ENCODE measurements around the gene FUT8. TPM values are rescaled to one million over a fixed set of nuclear protein-coding genes. Genes with fewer than 3 reads are reported as not detected.

Gene FUT8
- total and polyA plus RNA-seq, 2 of the 8 experiments (the other 6 are each of a cell fraction or from before 2014, with no cell fraction given), result 10.5 to 25.1 TPM

DNA sequence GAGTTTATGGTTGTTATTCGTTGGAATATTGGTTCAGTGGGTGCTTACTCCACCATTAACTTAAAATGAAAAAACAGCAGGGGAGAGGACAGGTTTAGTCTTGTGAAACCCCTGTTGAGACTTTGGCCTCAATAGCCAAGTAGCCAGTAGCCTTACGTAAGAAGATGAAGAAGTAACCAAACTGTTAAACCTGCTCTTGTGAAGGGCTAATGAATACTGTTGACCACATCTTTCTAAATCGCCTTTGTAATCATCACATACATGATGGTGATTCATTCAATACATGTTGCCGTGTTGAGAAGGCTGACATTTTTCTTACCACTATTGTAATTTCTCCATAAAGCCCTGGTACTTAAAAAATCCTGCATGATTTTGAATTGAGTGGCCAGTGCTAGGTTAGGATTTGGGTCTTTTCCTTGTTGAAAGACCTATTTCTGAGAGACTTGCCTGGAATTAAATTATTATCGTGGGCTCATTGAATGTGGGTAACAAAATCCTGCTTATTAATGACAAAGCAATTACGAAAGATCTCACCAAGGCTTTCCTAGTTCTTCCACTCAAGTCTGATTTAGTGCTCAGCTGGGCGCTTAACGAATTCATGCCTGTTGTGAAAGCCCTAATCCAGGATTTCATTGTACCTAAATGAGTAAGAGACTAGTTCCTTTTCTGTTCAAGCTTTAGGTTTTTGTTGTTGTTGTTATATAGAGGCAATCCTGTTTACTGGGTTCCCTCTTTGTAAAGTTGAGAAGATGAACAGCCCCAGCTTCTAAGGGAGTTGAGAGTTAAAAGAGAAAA lies 333.1 kb downstream of the FUT8 start (continued):
- TF ChIP-seq NANOG (IDR thresholded peaks at IDR 0.05; ENCODE audit: insufficient read depth, low read depth, low read length, poor library complexity, severe bottlenecking) (no peak), JUND (IDR thresholded peaks at IDR 0.05; ENCODE audit: low read length) (no peak), SP4 (IDR thresholded peaks at IDR 0.05; ENCODE audit: low read length) (no peak), BRCA1 (IDR thresholded peaks at IDR 0.05; ENCODE audit: low read depth, low read length) (no peak), EP300 (IDR thresholded peaks at IDR 0.05; ENCODE audit: borderline replicate concordance in 1 of 2, low read depth in 2 of 2, low read length in 2 of 2) (no peak)
- TF ChIP-seq, protein P1, sequence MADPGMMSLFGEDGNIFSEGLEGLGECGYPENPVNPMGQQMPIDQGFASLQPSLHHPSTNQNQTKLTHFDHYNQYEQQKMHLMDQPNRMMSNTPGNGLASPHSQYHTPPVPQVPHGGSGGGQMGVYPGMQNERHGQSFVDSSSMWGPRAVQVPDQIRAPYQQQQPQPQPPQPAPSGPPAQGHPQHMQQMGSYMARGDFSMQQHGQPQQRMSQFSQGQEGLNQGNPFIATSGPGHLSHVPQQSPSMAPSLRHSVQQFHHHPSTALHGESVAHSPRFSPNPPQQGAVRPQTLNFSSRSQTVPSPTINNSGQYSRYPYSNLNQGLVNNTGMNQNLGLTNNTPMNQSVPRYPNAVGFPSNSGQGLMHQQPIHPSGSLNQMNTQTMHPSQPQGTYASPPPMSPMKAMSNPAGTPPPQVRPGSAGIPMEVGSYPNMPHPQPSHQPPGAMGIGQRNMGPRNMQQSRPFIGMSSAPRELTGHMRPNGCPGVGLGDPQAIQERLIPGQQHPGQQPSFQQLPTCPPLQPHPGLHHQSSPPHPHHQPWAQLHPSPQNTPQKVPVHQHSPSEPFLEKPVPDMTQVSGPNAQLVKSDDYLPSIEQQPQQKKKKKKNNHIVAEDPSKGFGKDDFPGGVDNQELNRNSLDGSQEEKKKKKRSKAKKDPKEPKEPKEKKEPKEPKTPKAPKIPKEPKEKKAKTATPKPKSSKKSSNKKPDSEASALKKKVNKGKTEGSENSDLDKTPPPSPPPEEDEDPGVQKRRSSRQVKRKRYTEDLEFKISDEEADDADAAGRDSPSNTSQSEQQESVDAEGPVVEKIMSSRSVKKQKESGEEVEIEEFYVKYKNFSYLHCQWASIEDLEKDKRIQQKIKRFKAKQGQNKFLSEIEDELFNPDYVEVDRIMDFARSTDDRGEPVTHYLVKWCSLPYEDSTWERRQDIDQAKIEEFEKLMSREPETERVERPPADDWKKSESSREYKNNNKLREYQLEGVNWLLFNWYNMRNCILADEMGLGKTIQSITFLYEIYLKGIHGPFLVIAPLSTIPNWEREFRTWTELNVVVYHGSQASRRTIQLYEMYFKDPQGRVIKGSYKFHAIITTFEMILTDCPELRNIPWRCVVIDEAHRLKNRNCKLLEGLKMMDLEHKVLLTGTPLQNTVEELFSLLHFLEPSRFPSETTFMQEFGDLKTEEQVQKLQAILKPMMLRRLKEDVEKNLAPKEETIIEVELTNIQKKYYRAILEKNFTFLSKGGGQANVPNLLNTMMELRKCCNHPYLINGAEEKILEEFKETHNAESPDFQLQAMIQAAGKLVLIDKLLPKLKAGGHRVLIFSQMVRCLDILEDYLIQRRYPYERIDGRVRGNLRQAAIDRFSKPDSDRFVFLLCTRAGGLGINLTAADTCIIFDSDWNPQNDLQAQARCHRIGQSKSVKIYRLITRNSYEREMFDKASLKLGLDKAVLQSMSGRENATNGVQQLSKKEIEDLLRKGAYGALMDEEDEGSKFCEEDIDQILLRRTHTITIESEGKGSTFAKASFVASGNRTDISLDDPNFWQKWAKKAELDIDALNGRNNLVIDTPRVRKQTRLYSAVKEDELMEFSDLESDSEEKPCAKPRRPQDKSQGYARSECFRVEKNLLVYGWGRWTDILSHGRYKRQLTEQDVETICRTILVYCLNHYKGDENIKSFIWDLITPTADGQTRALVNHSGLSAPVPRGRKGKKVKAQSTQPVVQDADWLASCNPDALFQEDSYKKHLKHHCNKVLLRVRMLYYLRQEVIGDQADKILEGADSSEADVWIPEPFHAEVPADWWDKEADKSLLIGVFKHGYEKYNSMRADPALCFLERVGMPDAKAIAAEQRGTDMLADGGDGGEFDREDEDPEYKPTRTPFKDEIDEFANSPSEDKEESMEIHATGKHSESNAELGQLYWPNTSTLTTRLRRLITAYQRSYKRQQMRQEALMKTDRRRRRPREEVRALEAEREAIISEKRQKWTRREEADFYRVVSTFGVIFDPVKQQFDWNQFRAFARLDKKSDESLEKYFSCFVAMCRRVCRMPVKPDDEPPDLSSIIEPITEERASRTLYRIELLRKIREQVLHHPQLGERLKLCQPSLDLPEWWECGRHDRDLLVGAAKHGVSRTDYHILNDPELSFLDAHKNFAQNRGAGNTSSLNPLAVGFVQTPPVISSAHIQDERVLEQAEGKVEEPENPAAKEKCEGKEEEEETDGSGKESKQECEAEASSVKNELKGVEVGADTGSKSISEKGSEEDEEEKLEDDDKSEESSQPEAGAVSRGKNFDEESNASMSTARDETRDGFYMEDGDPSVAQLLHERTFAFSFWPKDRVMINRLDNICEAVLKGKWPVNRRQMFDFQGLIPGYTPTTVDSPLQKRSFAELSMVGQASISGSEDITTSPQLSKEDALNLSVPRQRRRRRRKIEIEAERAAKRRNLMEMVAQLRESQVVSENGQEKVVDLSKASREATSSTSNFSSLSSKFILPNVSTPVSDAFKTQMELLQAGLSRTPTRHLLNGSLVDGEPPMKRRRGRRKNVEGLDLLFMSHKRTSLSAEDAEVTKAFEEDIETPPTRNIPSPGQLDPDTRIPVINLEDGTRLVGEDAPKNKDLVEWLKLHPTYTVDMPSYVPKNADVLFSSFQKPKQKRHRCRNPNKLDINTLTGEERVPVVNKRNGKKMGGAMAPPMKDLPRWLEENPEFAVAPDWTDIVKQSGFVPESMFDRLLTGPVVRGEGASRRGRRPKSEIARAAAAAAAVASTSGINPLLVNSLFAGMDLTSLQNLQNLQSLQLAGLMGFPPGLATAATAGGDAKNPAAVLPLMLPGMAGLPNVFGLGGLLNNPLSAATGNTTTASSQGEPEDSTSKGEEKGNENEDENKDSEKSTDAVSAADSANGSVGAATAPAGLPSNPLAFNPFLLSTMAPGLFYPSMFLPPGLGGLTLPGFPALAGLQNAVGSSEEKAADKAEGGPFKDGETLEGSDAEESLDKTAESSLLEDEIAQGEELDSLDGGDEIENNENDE (IDR thresholded peaks at IDR 0.05; ENCODE audit: insufficient replicate concordance, low read length), result no peak

Measured in H1 (cell line).